ENCODE results near the gene XPA. TPM values are rescaled to one million over a fixed set of nuclear protein-coding genes. Genes with fewer than 3 reads are reported as not detected.
"Not testable (repeated sequence)": the region's sequence is repeated elsewhere in the genome, so short reads cannot be mapped to it uniquely, and the experiment has no call there.

Gene XPA
- total RNA-seq, 4 donors from 2014 or later = 25.6 to 42.5 (median 35.8) TPM

DNA sequence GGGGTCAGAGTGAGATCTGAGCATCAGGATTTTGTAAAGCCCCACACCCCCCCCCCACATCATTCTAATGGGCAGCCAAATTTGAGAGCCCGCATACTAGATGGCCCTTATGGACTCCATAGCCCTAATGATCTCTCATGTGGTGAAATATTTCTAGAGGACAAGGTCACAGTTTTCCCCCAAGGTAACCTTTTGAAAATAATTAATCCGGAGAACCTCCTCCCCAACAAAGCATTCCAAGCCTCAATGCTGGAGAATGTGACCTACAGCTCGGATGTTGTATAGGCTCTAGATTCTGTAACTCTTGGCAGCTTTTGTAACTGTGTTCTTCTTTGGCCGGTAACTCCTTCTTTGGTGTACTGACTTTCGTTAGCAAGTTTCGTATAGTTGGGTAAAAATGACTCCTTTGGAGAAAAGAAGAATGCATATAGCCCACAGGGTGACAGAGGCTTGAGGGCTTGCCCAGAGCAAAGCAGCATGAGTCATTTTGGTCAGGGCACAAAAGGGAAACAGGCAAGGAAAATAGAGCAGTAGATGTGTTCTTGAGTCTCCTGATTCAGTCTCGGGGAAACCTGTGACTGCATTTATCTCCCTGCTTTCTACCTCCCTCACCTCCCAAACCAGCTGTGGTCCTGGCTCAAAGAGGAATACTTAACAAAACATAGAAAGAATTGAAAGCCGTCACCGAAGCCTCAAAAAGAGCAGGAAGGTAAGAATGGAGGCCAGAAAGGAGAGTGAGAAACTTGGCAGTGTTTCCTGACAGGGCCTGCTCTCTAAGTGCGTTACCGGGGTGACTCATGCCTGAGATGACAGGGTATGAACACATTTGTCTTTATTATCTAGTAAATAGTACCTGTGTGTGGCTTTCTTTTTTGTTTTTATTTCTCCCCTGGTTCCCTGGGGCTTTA is 6.6 kb upstream of the XPA start:
- intact Hi-C loops (cut with DNase I) = loop anchor here (10.0 kb wide), 1 partner anchor 201 kb away; no protein-coding TSS in a partner anchor

DNA sequence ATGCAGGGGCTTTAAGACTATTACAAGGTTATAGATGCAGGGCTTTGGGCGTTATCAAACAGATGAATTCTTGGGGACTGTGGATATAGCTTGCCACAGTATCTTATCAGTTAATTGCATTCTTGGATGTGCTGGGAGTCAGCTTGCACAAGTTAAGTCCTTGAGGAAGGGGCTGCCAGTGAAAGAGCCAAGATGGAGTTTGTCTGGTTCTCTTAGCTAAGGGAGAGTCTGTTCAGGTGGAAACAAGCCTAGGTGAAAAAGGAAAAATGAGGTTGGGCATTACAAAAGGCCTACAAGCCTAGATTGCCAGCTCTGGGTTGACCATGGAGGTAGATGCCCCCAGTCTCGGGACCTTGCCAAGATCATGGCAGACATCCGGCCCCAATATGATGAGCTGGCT is 2.7 kb upstream of the XPA start:
- H3K27ac ChIP-seq; H3K36me3 ChIP-seq; H3K27me3 ChIP-seq; H3K4me3 ChIP-seq (replicated peaks in 1 of 3); DNase-seq; H3K9me3 ChIP-seq: not testable (repeated sequence)
- WGBS, 2 donors = 87 to 91% methylated on average over 3 of the region's 3 CpGs
- intact Hi-C loops (cut with DNase I) = loop anchor here (10.0 kb wide), 1 partner anchor 205 kb away; no protein-coding TSS in a partner anchor
- H3K4me1 ChIP-seq = peaks cover 16 to 30% of the 10 kb centered on the region in 2 donors

More for the DNA sequence above, 6.6 kb upstream of the XPA start:
- H3K36me3 ChIP-seq = peaks cover 0 to 5% of the 10 kb centered on the region in 2 donors
- WGBS, 2 donors = 71 to 75% methylated on average over 11 of the region's 11 CpGs
- no peak for DNase-seq
- TF ChIP-seq, protein P1, sequence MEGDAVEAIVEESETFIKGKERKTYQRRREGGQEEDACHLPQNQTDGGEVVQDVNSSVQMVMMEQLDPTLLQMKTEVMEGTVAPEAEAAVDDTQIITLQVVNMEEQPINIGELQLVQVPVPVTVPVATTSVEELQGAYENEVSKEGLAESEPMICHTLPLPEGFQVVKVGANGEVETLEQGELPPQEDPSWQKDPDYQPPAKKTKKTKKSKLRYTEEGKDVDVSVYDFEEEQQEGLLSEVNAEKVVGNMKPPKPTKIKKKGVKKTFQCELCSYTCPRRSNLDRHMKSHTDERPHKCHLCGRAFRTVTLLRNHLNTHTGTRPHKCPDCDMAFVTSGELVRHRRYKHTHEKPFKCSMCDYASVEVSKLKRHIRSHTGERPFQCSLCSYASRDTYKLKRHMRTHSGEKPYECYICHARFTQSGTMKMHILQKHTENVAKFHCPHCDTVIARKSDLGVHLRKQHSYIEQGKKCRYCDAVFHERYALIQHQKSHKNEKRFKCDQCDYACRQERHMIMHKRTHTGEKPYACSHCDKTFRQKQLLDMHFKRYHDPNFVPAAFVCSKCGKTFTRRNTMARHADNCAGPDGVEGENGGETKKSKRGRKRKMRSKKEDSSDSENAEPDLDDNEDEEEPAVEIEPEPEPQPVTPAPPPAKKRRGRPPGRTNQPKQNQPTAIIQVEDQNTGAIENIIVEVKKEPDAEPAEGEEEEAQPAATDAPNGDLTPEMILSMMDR (IDR thresholded peaks at IDR 0.05) = no peak
- no peak for TF ChIP-seq POLR2A (IDR thresholded peaks at IDR 0.05)
- no peaks in the 10 kb centered on the region for H3K9me3 ChIP-seq
- H3K27ac ChIP-seq = peak overlapping the region in 1 of 3 donors; percentile 18
- no peaks in the 10 kb centered on the region for H3K27me3 ChIP-seq
- H3K4me3 ChIP-seq (replicated peaks in 1 of 3) = no peak overlapping the region
- peaks cover 0 to 13% of the 10 kb centered on the region in 2 donors for H3K4me1 ChIP-seq

DNA sequence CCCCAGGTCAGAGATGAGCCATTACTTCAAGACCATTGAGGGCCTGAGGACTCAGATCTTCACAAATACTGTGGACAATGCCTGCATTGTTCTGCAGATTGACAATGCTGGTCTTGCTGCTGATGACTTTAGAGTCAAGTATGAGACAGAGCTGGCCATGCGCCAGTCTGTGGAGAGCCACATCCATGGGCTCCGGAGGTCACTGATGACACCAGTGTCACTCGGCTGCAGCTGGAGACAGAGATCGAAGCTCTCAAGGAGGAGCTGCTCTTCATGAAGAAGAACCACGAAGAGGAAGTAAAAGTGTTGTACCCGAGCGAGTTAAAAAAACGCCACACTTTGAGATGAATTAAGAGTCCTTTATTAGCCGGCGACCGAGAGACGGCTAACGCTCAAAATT is 2.1 kb upstream of the XPA start:
- H3K4me1 ChIP-seq = peaks cover 21 to 31% of the 10 kb centered on the region in 2 donors
- intact Hi-C loops (cut with DNase I); DNase-seq: not testable (repeated sequence)

DNA sequence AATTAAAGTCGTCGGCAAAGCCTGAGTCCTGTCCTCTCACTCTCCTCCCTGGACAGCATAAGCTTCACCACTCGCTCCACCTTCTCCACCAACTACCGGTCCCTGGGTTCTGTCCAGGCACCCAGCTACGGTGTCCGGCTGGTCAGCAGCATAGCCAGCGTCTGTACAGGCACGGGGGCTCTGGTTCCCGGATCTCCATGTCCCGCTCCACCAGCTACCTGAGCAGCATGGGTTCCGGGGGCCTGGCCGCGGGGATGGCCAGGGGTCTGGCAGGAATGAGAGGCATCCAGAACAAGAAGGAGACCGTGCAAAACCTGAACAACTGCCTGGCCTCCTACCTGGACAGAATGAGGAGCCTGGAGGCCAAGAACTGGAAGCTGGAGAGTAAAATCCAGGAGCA is 1.7 kb upstream of the XPA start:
- Histone ChIP-seq H3K4me3 (replicated peaks in 1 of 3) (no peak overlapping the region), H3K27me3 (no peaks in the 10 kb centered on the region), H3K9me3 (no peaks in the 10 kb centered on the region), H3K36me3 (no peaks in the 10 kb centered on the region), H3K27ac (no peak overlapping the region), H3K4me1 (peaks cover 22 to 33% of the 10 kb centered on the region in 2 donors)
- no peak for DNase-seq
- intact Hi-C loops (cut with DNase I) = no loop called here
- WGBS, 2 donors = 97 to 99% methylated on average over 13 to 14 of the region's 14 CpGs
- no peak for TF ChIP-seq POLR2A (IDR thresholded peaks at IDR 0.05)

More for the DNA sequence above, 2.1 kb upstream of the XPA start:
- not testable (repeated sequence) for H3K36me3 ChIP-seq; H3K9me3 ChIP-seq; H3K4me3 ChIP-seq (replicated peaks in 1 of 3); H3K27me3 ChIP-seq; H3K27ac ChIP-seq
- 77% methylated on average over 13 of the region's 13 CpGs for WGBS, 2 donors

DNA sequence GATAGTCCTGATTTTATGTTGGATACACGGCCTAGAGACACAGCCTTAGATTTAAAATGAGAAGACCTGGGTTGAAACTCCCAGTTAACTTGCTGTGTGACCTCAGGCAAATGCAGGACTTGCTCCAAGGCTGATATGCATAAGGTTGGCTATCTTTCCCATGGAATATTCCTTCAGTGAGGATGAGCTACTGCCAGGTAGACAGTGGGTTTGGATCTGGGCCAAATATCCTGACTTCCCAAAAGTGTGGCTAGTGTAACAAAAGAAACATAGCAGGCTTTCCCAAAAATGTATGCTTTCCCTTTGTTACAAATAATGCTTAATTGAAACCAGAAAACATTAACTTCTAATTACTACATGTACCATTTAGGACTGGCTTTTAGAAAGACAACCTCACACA is 697 bp upstream of the XPA start:
- Histone ChIP-seq H3K4me1 (peaks cover 22 to 30% of the 10 kb centered on the region in 2 donors), H3K4me3 (replicated peaks in 1 of 3) (no peak overlapping the region), H3K27ac (peak overlapping the region; percentile 80 to 96 (median 94)), H3K27me3 (no peaks in the 10 kb centered on the region), H3K36me3 (no peaks in the 10 kb centered on the region), H3K9me3 (no peaks in the 10 kb centered on the region)
- intact Hi-C loops (cut with DNase I) = no loop called here
- no peak for TF ChIP-seq POLR2A (IDR thresholded peaks at IDR 0.05)
- TF ChIP-seq, protein P1 (IDR thresholded peaks at IDR 0.05) = no peak
- no peak for DNase-seq
- 40 to 61% methylated on average over 1 of the region's 1 CpG for WGBS, 2 donors

DNA sequence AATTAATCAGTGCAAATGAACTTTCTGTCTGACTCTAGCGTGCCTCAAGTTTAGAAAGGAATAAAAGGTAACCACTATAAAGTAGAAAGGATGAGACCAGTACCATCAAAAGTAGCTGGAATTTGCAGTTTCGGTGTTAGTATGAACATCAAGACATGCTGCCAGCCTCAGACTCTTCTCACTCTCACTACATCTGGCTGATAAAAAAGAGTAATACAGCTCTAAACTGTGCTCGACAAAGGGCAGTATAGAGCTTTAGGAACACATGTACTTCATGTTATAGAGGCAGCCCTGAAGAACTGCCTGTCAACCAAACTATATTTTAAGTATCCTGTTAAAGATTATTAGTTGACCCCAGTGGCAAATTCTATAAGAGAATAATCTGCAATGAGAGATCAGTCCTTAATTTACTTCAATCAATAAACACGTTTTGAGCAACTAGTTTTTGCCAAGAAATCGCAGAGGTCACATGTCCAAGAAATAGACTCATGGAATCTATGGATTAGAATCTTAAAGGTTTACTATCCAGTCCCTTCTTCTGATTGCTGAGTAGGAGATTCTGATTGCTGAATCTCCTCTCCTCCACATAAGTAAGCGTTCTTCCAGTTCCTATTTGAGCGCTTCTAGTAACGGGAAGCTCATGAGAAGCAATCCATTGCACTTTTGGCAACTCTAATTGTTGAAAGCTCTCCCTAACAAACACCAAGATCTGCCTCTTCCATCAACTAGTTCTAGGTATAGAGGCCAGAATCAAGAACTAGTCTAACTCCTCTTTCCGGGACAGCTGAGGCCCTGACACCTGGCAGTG is 941 bp downstream of the XPA start:
- Histone ChIP-seq H3K9me3 (no peaks in the 10 kb centered on the region), H3K4me1 (peaks cover 22 to 30% of the 10 kb centered on the region in 2 donors), H3K4me3 (replicated peaks in 1 of 3) (peak overlapping the region; percentile 56 to 81 (median 65)), H3K36me3 (peaks cover 0 to 5% of the 10 kb centered on the region in 2 donors), H3K27ac (peak overlapping the region; percentile 80 to 96 (median 94)), H3K27me3 (no peaks in the 10 kb centered on the region)
- DNase-seq = no peak
- TF ChIP-seq POLR2A (IDR thresholded peaks at IDR 0.05) = no peak
- TF ChIP-seq, protein P1 (IDR thresholded peaks at IDR 0.05) = no peak
- intact Hi-C loops (cut with DNase I) = no loop called here
- WGBS, 2 donors = 12 to 14% methylated on average over 9 of the region's 9 CpGs
